Globus pallidus (tissue), 1 donor: ENCODE data around the gene ATP2B2.

Experiments
- DNase-seq: peaks from one replicate; pipeline ENCODE4 v3.0.0-alpha.2; 2015; ENCODE audit warnings: low spot score

ATP2B2 gene

GRCh38 chr3:10344147-10344943 is 161.0 kb downstream of the ATP2B2 start:
- DNase-seq, result peak; percentile 26

- no peak for DNase-seq
Observed at GRCh38 chr3:10343526-10343925, 161.9 kb downstream of the ATP2B2 start.

- DNase-seq, result no peak
Observed at GRCh38 chr3:10342781-10343180, 162.6 kb downstream of the ATP2B2 start.

- no peak for DNase-seq
Observed at GRCh38 chr3:10341901-10342398, 163.4 kb downstream of the ATP2B2 start.

GRCh38 chr3:10340476-10340875 is 164.9 kb downstream of the ATP2B2 start:
- DNase-seq, result no peak

GRCh38 chr3:10340046-10340445 is 165.3 kb downstream of the ATP2B2 start:
- DNase-seq, result no peak

GRCh38 chr3:10339376-10339955 is 165.9 kb downstream of the ATP2B2 start:
- DNase-seq, result no peak

- no peak for DNase-seq
Observed at GRCh38 chr3:10338591-10339353, 166.6 kb downstream of the ATP2B2 start.

GRCh38 chr3:10338164-10338470 is 167.3 kb downstream of the ATP2B2 start:
- no peak for DNase-seq

- DNase-seq, result no peak
Observed at GRCh38 chr3:10337323-10338163, 167.8 kb downstream of the ATP2B2 start.

- DNase-seq, result no peak
Observed at GRCh38 chr3:10336761-10337160, 168.6 kb downstream of the ATP2B2 start.

- DNase-seq, result no peak
Observed at GRCh38 chr3:10335871-10336622, 169.3 kb downstream of the ATP2B2 start.

- DNase-seq, result no peak
Observed at GRCh38 chr3:10335190-10335738, 170.1 kb downstream of the ATP2B2 start.

- DNase-seq, result no peak
Observed at GRCh38 chr3:10334459-10334858, 170.9 kb downstream of the ATP2B2 start.

GRCh38 chr3:10334042-10334441 is 171.3 kb downstream of the ATP2B2 start:
- peak; percentile 22 for DNase-seq

GRCh38 chr3:10333349-10333650 is 172.1 kb downstream of the ATP2B2 start:
- DNase-seq, result no peak

- no peak for DNase-seq
Observed at GRCh38 chr3:10332481-10333348, 172.7 kb downstream of the ATP2B2 start.

- no peak for DNase-seq
Observed at GRCh38 chr3:10331320-10331719, 174.1 kb downstream of the ATP2B2 start.

GRCh38 chr3:10330319-10330718 is 175.1 kb downstream of the ATP2B2 start:
- DNase-seq, result no peak

GRCh38 chr3:10329495-10330015 is 175.8 kb downstream of the ATP2B2 start:
- DNase-seq, result no peak
